ENCODE data around the gene KRTAP10-12. TPM values are rescaled to one million over a fixed set of nuclear protein-coding genes. Genes with fewer than 3 reads are reported as not detected.

KRTAP10-12 gene
- total and polyA plus RNA-seq, 2 of the 4 experiments (the other 2 are of a cell fraction): not detected

DNA sequence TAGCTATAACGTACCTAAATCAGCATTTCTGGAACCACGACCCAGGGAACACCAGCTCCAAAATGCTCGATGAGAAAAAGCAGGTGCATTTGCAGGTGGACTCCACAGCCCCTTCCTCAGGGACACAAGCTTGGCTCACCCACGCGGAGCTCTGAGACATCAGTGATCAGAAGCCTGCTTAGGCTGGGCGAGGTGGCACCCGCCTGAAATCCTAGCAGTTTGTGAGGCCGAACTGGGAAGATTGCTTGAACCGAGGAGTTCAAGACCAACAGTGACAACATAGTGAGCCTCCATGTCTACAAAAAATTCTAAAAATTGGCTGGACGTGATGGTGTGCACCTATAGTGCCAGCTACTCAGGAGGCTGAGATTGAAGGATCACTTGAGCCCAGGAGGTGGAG, 16.9 kb downstream of the KRTAP10-12 start:
- no peak overlapping the region for H3K4me2 ChIP-seq (ENCODE audit: low read depth, low read length)
- H3K9me3 ChIP-seq (ENCODE audit: control insufficient read depth, insufficient read depth, low read length): no peaks in the 10 kb centered on the region
- no peak overlapping the region for H2AK9ac ChIP-seq (replicated peaks; ENCODE audit: low read depth, low read length, poor library complexity)
- no peak overlapping the region for H3K4ac ChIP-seq (ENCODE audit: low read depth, low read length)
- no peaks in the 10 kb centered on the region for H3K79me1 ChIP-seq (ENCODE audit: low read depth in 1 of 2, low read length in 2 of 2)
- H4K5ac ChIP-seq (ENCODE audit: low read depth, low read length): no peak overlapping the region
- TF ChIP-seq CEBPB (IDR thresholded peaks at IDR 0.05; ENCODE audit: low read depth, low read length): no peak
- TF ChIP-seq, protein P1, sequence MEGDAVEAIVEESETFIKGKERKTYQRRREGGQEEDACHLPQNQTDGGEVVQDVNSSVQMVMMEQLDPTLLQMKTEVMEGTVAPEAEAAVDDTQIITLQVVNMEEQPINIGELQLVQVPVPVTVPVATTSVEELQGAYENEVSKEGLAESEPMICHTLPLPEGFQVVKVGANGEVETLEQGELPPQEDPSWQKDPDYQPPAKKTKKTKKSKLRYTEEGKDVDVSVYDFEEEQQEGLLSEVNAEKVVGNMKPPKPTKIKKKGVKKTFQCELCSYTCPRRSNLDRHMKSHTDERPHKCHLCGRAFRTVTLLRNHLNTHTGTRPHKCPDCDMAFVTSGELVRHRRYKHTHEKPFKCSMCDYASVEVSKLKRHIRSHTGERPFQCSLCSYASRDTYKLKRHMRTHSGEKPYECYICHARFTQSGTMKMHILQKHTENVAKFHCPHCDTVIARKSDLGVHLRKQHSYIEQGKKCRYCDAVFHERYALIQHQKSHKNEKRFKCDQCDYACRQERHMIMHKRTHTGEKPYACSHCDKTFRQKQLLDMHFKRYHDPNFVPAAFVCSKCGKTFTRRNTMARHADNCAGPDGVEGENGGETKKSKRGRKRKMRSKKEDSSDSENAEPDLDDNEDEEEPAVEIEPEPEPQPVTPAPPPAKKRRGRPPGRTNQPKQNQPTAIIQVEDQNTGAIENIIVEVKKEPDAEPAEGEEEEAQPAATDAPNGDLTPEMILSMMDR (conservative IDR thresholded peaks at IDR 0.05; ENCODE audit: low read depth, low read length): no peak
- TF ChIP-seq, protein P2, sequence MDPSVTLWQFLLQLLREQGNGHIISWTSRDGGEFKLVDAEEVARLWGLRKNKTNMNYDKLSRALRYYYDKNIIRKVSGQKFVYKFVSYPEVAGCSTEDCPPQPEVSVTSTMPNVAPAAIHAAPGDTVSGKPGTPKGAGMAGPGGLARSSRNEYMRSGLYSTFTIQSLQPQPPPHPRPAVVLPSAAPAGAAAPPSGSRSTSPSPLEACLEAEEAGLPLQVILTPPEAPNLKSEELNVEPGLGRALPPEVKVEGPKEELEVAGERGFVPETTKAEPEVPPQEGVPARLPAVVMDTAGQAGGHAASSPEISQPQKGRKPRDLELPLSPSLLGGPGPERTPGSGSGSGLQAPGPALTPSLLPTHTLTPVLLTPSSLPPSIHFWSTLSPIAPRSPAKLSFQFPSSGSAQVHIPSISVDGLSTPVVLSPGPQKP (IDR thresholded peaks at IDR 0.05; ENCODE audit: borderline replicate concordance, low read depth, low read length): no peak
- H3K36me3 ChIP-seq (ENCODE audit: control insufficient read depth, insufficient read depth, low read length): no peaks in the 10 kb centered on the region
- H3K56ac ChIP-seq (ENCODE audit: extremely low read depth, insufficient read depth, low read length): no peak overlapping the region
- in situ Hi-C loops (cut with MboI; ENCODE audit: low sequenced_read_pairs) (no loop called here), dilution Hi-C loops (cut with HindIII; ENCODE audit: low sequenced_read_pairs, unreplicated experiment) (no loop called here), intact Hi-C loops (cut with micrococcal nuclease) (loop anchor here (10.0 kb wide), 1 partner anchor 59 kb away; the partner anchor contains the start of genes KRTAP12-3 and KRTAP12-4)
- H2BK5ac ChIP-seq (ENCODE audit: low read depth, low read length, poor library complexity, severe bottlenecking): no peak overlapping the region
- no TSS peak for BruUV-seq (replicated peaks)
- peaks cover 71% of the 10 kb centered on the region for H3K27me3 ChIP-seq (ENCODE audit: control insufficient read depth, insufficient read depth, low read length)
- no peak overlapping the region for H3K9ac ChIP-seq (ENCODE audit: low read depth, low read length)
- H3K23ac ChIP-seq (ENCODE audit: low read depth, low read length): no peak overlapping the region
- H3K18ac ChIP-seq (ENCODE audit: low read depth, low read length): no peak overlapping the region
- H2BK20ac ChIP-seq (ENCODE audit: low read depth, low read length): no peak overlapping the region
- DNase-seq (no peak), ATAC-seq (ENCODE audit: low read depth) (no peak)
- H2BK15ac ChIP-seq (ENCODE audit: low read depth, low read length): no peak overlapping the region
- no peaks in the 10 kb centered on the region for H4K20me1 ChIP-seq (ENCODE audit: insufficient read depth, low read length)
- peaks cover 1% of the 10 kb centered on the region; the same call in 1 of the 2 replicates for H3K4me1 ChIP-seq (ENCODE audit: control insufficient read depth, insufficient read depth, low read length)
- ChIA-PET POLR2A (ENCODE audit: unreplicated experiment) (no interaction called here), CTCF (interaction anchor here (0.6 kb wide), 1 partner anchor 362 kb away, joined by 3 read pairs; no protein-coding TSS in a partner anchor)
- H3K27ac ChIP-seq (ENCODE audit: insufficient read depth, low read length): no peak overlapping the region
- 61% methylated on average over 4 of the region's 10 CpGs; no CpG with 5 or more reads in 1 of the 2 experiments for WGBS, 2 experiments (ENCODE audit: extremely low coverage in 2 of 2, insufficient read length in 1 of 2)
- no peaks in the 10 kb centered on the region for H3K9me1 ChIP-seq (ENCODE audit: insufficient read depth, low read length)
- H2BK120ac ChIP-seq (ENCODE audit: low read depth, low read length): no peak overlapping the region
- no peak overlapping the region for H3K14ac ChIP-seq (replicated peaks; ENCODE audit: low read depth, low read length)
- no peak overlapping the region for H4K8ac ChIP-seq (ENCODE audit: low read depth in 2 of 2, low read length in 2 of 2)
- no peak overlapping the region for H3K4me3 ChIP-seq (ENCODE audit: insufficient read depth, low read depth, low read length)
- no peak overlapping the region for H2AFZ ChIP-seq (replicated peaks; ENCODE audit: low read length, poor library complexity)
- no peak overlapping the region for H4K91ac ChIP-seq (ENCODE audit: insufficient read depth, low read depth, low read length)
- no peak overlapping the region for H2AK5ac ChIP-seq (ENCODE audit: low read depth, low read length)
